Measurements from ENCODE around the gene HEATR3.
A peak's percentile ranks its signal among the peaks of the same experiment; 100 is the strongest.

HEATR3 gene

GRCh38 chr16:50092891-50093290 lies 27.1 kb downstream of the HEATR3 start:
- DNase-seq (ENCODE audit: low read depth in 1 of 2, low spot score in 1 of 2): no peak
- in situ Hi-C loops (cut with HindIII; ENCODE audit: low pct_unique_long_range_greater_than_20kb, low sequenced_read_pairs): no loop called here
- TF ChIP-seq JUND (IDR thresholded peaks at IDR 0.05; ENCODE audit: low read depth): no peak

- DNase-seq (ENCODE audit: low read depth in 1 of 2, low spot score in 1 of 2): no peak
- in situ Hi-C loops (cut with HindIII; ENCODE audit: low pct_unique_long_range_greater_than_20kb, low sequenced_read_pairs): no loop called here
- no peak for TF ChIP-seq JUND (IDR thresholded peaks at IDR 0.05; ENCODE audit: low read depth)
These were observed 28.1 kb downstream of the HEATR3 start for GRCh38 chr16:50093607-50094539.

GRCh38 chr16:50096791-50097190 lies 31.0 kb downstream of the HEATR3 start:
- in situ Hi-C loops (cut with HindIII; ENCODE audit: low pct_unique_long_range_greater_than_20kb, low sequenced_read_pairs): no loop called here
- TF ChIP-seq JUND (IDR thresholded peaks at IDR 0.05; ENCODE audit: low read depth): no peak
- DNase-seq (ENCODE audit: low read depth in 1 of 2, low spot score in 1 of 2): no peak

- in situ Hi-C loops (cut with HindIII; ENCODE audit: low pct_unique_long_range_greater_than_20kb, low sequenced_read_pairs): no loop called here
- no peak for TF ChIP-seq JUND (IDR thresholded peaks at IDR 0.05; ENCODE audit: low read depth)
- DNase-seq (ENCODE audit: low read depth in 1 of 2, low spot score in 1 of 2): peak; percentile 3 to 9
These were observed 34.3 kb downstream of the HEATR3 start for GRCh38 chr16:50099957-50100648.

GRCh38 chr16:50102051-50102746 lies 36.4 kb downstream of the HEATR3 start:
- no peak for DNase-seq (ENCODE audit: low read depth in 1 of 2, low spot score in 1 of 2)
- in situ Hi-C loops (cut with HindIII; ENCODE audit: low pct_unique_long_range_greater_than_20kb, low sequenced_read_pairs): no loop called here

GRCh38 chr16:50103764-50104163 lies 38.0 kb downstream of the HEATR3 start:
- TF ChIP-seq JUND (IDR thresholded peaks at IDR 0.05; ENCODE audit: low read depth): no peak
- in situ Hi-C loops (cut with HindIII; ENCODE audit: low pct_unique_long_range_greater_than_20kb, low sequenced_read_pairs): no loop called here
- DNase-seq (ENCODE audit: low read depth in 1 of 2, low spot score in 1 of 2): no peak

More at GRCh38 chr16:50102051-50102746, 36.4 kb downstream of the HEATR3 start:
- TF ChIP-seq JUND (IDR thresholded peaks at IDR 0.05; ENCODE audit: low read depth): no peak

- in situ Hi-C loops (cut with HindIII; ENCODE audit: low pct_unique_long_range_greater_than_20kb, low sequenced_read_pairs): no loop called here
- no peak for TF ChIP-seq JUND (IDR thresholded peaks at IDR 0.05; ENCODE audit: low read depth)
- DNase-seq (ENCODE audit: low read depth in 1 of 2, low spot score in 1 of 2): peak in 1 of 2 experiments; percentile 6
These were observed 48.8 kb downstream of the HEATR3 start for GRCh38 chr16:50114357-50115129.

- TF ChIP-seq JUND (IDR thresholded peaks at IDR 0.05; ENCODE audit: low read depth): no peak
- DNase-seq (ENCODE audit: low read depth in 1 of 2, low spot score in 1 of 2): peak in 1 of 2 experiments; percentile 1
- in situ Hi-C loops (cut with HindIII; ENCODE audit: low pct_unique_long_range_greater_than_20kb, low sequenced_read_pairs): no loop called here
These were observed 54.9 kb downstream of the HEATR3 start for GRCh38 chr16:50120711-50121110.

- TF ChIP-seq JUND (IDR thresholded peaks at IDR 0.05; ENCODE audit: low read depth): no peak
- DNase-seq (ENCODE audit: low read depth in 1 of 2, low spot score in 1 of 2): no peak
- in situ Hi-C loops (cut with HindIII; ENCODE audit: low pct_unique_long_range_greater_than_20kb, low sequenced_read_pairs): no loop called here
These were observed 55.5 kb downstream of the HEATR3 start for GRCh38 chr16:50121278-50121677.

GRCh38 chr16:50121721-50122445 lies 56.1 kb downstream of the HEATR3 start:
- in situ Hi-C loops (cut with HindIII; ENCODE audit: low pct_unique_long_range_greater_than_20kb, low sequenced_read_pairs): no loop called here
- no peak for TF ChIP-seq JUND (IDR thresholded peaks at IDR 0.05; ENCODE audit: low read depth)

GRCh38 chr16:50123417-50123816 lies 57.6 kb downstream of the HEATR3 start:
- in situ Hi-C loops (cut with HindIII; ENCODE audit: low pct_unique_long_range_greater_than_20kb, low sequenced_read_pairs): no loop called here
- DNase-seq (ENCODE audit: low read depth in 1 of 2, low spot score in 1 of 2): no peak
- TF ChIP-seq JUND (IDR thresholded peaks at IDR 0.05; ENCODE audit: low read depth): no peak

More at GRCh38 chr16:50121721-50122445, 56.1 kb downstream of the HEATR3 start:
- DNase-seq (ENCODE audit: low read depth in 1 of 2, low spot score in 1 of 2): no peak

Measured in T47D (cell line).